B cell (primary cell): ENCODE data around the gene CNTNAP4. TPM values are rescaled to one million over a fixed set of nuclear protein-coding genes. Genes with fewer than 3 reads are reported as not detected.

Experiments
- ATAC-seq: fragments of 200-7000 bp; cut with Tn5 transposase; one replicate; pipeline ENCODE4 v1.10.0; 2021; ENCODE audit warnings: low read depth, mild to moderate bottlenecking, moderate number of reproducible peaks, moderate library complexity
- CTCF ChIA-PET: fragments of 350-600 bp; sonication (Branson Sonifier 250); formaldehyde crosslinking; loops from one replicate; lab custom pipeline; 2021; ENCODE audit warnings: antibody characterized with exemption, inconsistent platforms; lab: Charles Lee
- POLR2A ChIA-PET: fragments of 350-600 bp; sonication (Branson Sonifier 250); formaldehyde crosslinking; loops from one replicate; lab custom pipeline; 2021; ENCODE audit warnings: antibody characterized with exemption; lab: Charles Lee
- DNase-seq: peaks from one replicate; pipeline ENCODE4 v3.0.0; 2013
- H2AFZ ChIP-seq: 2 replicates; pipeline ENCODE4 v1.6.1; 2012; ENCODE audit warnings: mild to moderate bottlenecking, low read depth, low read length; ENCODE audit not compliant: insufficient read depth, poor library complexity, severe bottlenecking
- H3K27ac ChIP-seq, 2 donors: 1 replicate in 1 of 2; 2 replicates in 1 of 2; pipeline ENCODE4 v1.5.1; 2012 to 2013; ENCODE audit warnings: low read length in 2 of 2, mild to moderate bottlenecking in 2 of 2, moderate library complexity in 1 of 2
- H3K27me3 ChIP-seq, 4 experiments: fragments of 200-600 bp in 1 of 4; sonication (generic) in 1 of 4; replicated peaks in 1 of 4; 1 replicate in 2 of 4; 2 replicates in 2 of 4; pipeline versions ENCODE4 v1.6.1 to v1.7.0; 2013 to 2016; ENCODE audit warnings: low read length in 3 of 4, mild to moderate bottlenecking in 2 of 4, mixed read lengths in 1 of 4, moderate library complexity in 1 of 4; ENCODE audit not compliant: insufficient read depth in 4 of 4, control insufficient read depth in 3 of 4; ENCODE audit errors: control extremely low read depth in 1 of 4
- H3K36me3 ChIP-seq, 2 experiments: replicated peaks in 1 of 2; 1 replicate in 1 of 2; 2 replicates in 1 of 2; pipeline versions ENCODE4 v1.6.1 to v1.7.1; 2013; ENCODE audit warnings: low read length in 1 of 2; ENCODE audit not compliant: insufficient read depth in 2 of 2, control insufficient read depth in 1 of 2; ENCODE audit errors: control extremely low read depth in 1 of 2, extremely low read depth in 1 of 2
- H3K4me1 ChIP-seq, 2 donors: fragments of 200-600 bp in 1 of 2; sonication (generic) in 1 of 2; 1 replicate in 1 of 2; 2 replicates in 1 of 2; pipeline versions ENCODE4 v1.5.1 to v1.6.1; 2013 to 2017; ENCODE audit warnings: low read length in 2 of 2; ENCODE audit not compliant: control insufficient read depth in 2 of 2, insufficient read depth in 2 of 2
- H3K4me2 ChIP-seq: replicated peaks from 2 replicates; pipeline ENCODE3; 2012; ENCODE audit warnings: mild to moderate bottlenecking, low read depth, low read length; ENCODE audit not compliant: poor library complexity, severe bottlenecking
- H3K4me3 ChIP-seq, 5 experiments: fragments of 200-600 bp in 1 of 5; sonication (generic) in 1 of 5; 1 replicate in 3 of 5; 2 replicates in 2 of 5; pipeline versions ENCODE4 v1.5.1 to v1.7.0; 2011 to 2016; ENCODE audit warnings: low read length in 4 of 5, mild to moderate bottlenecking in 4 of 5, low read depth in 2 of 5, control low read depth in 1 of 5, moderate library complexity in 1 of 5; ENCODE audit not compliant: insufficient read depth in 1 of 5; ENCODE audit errors: control extremely low read depth in 1 of 5, extremely low read depth in 1 of 5
- H3K79me2 ChIP-seq: fragments of 200-600 bp; sonication (generic); one replicate; pipeline ENCODE4 v1.6.0; 2016; ENCODE audit warnings: low read length; ENCODE audit not compliant: control insufficient read depth, insufficient read depth
- H3K9ac ChIP-seq: fragments of 200-600 bp; sonication (generic); 2 replicates; pipeline ENCODE4 v1.6.1; 2017; ENCODE audit warnings: mild to moderate bottlenecking, low read length, moderate library complexity
- H3K9me3 ChIP-seq, 3 donors: one replicate each; pipeline versions ENCODE4 v1.6.1 to v1.7.1; 2013; ENCODE audit warnings: low read length in 2 of 3; ENCODE audit not compliant: control insufficient read depth in 2 of 3, insufficient read depth in 1 of 3; ENCODE audit errors: control extremely low read depth in 1 of 3
- H4K20me1 ChIP-seq: 2 replicates; pipeline ENCODE4 v1.6.0; 2012; ENCODE audit warnings: mild to moderate bottlenecking, low read length; ENCODE audit not compliant: insufficient read depth, control insufficient read depth, poor library complexity, severe bottlenecking
- H3K27ac Mint-ChIP-seq: one replicate; pipeline ENCODE4 v1.8.0; 2021; ENCODE audit warnings: mixed read lengths
- H3K27me3 Mint-ChIP-seq: one replicate; pipeline ENCODE4 v1.8.0; 2021; ENCODE audit warnings: mixed read lengths
- H3K4me1 Mint-ChIP-seq: one replicate; pipeline ENCODE4 v1.8.0; 2021; ENCODE audit warnings: mixed read lengths
- H3K4me3 Mint-ChIP-seq: one replicate; pipeline ENCODE4 v1.8.0; 2021; ENCODE audit warnings: mixed read lengths
- H3K9me3 Mint-ChIP-seq: one replicate; pipeline ENCODE4 v1.8.0; 2022; ENCODE audit warnings: mixed read lengths; ENCODE audit not compliant: insufficient read depth
- EZH2 ChIP-seq: IDR thresholded peaks from 2 replicates; pipeline ENCODE4 v1.6.1; 2012; ENCODE audit warnings: borderline replicate concordance, low read depth, mild to moderate bottlenecking, moderate library complexity, low read length; ENCODE audit not compliant: insufficient read depth, poor library complexity, severe bottlenecking
- WGBS: methylation state at CpG from one replicate; pipeline ENCODE4 v1.1.5; 2013; ENCODE audit warnings: missing lambda C conversion rate; ENCODE audit not compliant: insufficient coverage; 5-methylcytosine and 5-hydroxymethylcytosine counted together
- intact Hi-C: fragments of 100-400 bp; cut with micrococcal nuclease; formaldehyde crosslinking; loops from one replicate; pipeline ENCODE4 v1.10.0; 2022
- polyA plus RNA-seq: library from polyadenylated mRNA; depleted of rRNA; stranded (reverse); fragments of >200 nt; gene quantifications from 2 replicates; pipeline ENCODE4 v1.2.3, GENCODE V29; 2012
- total RNA-seq, 2 donors: library from RNA; stranded (reverse); fragments of 120-200 nt in 1 of 2; gene quantifications; 1 replicate in 1 of 2; 2 replicates in 1 of 2; pipeline versions ENCODE4 v1.2.3 to v1.2.4, GENCODE V29; 2013 to 2022
- TF ChIP-seq, protein P1 (sequence below): fragments of 200-600 bp; IDR thresholded peaks from one replicate; pipeline ENCODE4 v1.8.0; 2022; ENCODE audit warnings: antibody characterized with exemption, mild to moderate bottlenecking

The CNTNAP4 gene
- total and polyA plus RNA-seq, 2 donors (not counting 1 experiment from before 2014, with no cell fraction given), result 0.06 TPM; not detected in 1

DNA sequence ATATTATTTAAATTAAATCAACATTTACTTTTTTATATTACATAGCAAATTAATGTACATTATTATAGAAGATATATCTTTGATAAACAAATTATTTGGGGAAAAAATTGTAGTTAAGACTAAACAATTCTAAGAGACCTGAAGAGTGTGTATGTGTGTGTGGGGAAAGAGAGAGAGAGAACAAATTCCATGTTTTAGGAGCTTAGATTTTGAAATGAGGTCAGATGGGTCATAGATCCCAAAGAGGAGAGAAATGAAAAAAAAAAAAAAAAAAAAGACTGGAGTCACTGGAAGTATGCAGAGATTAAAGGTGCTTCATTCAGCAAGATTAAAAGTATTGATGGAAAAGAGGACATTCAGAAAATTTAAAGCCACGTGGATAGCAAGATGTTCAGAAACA lies 206.8 kb downstream of the CNTNAP4 start:
- Histone ChIP-seq H3K4me2 (no peak overlapping the region), H3K27me3 (no peaks in the 10 kb centered on the region), H3K9me3 (no peaks in the 10 kb centered on the region), H3K27ac (no peak overlapping the region), H4K20me1 (no peaks in the 10 kb centered on the region), H3K4me1 (no peaks in the 10 kb centered on the region), H3K9ac (no peak overlapping the region), H3K79me2 (no peaks in the 10 kb centered on the region), H3K36me3 (no peaks in the 10 kb centered on the region), H3K4me3 (no peak overlapping the region), H2AFZ (no peak overlapping the region)
- H3K4me1 Mint-ChIP-seq, result no peaks in the 10 kb centered on the region
- POLR2A ChIA-PET, result no interaction called here
- no peaks in the 10 kb centered on the region for H3K27me3 Mint-ChIP-seq
- H3K4me3 Mint-ChIP-seq, result no peak overlapping the region
- H3K27ac Mint-ChIP-seq, result no peak overlapping the region
- no peak for TF ChIP-seq EZH2
- TF ChIP-seq, protein P1, sequence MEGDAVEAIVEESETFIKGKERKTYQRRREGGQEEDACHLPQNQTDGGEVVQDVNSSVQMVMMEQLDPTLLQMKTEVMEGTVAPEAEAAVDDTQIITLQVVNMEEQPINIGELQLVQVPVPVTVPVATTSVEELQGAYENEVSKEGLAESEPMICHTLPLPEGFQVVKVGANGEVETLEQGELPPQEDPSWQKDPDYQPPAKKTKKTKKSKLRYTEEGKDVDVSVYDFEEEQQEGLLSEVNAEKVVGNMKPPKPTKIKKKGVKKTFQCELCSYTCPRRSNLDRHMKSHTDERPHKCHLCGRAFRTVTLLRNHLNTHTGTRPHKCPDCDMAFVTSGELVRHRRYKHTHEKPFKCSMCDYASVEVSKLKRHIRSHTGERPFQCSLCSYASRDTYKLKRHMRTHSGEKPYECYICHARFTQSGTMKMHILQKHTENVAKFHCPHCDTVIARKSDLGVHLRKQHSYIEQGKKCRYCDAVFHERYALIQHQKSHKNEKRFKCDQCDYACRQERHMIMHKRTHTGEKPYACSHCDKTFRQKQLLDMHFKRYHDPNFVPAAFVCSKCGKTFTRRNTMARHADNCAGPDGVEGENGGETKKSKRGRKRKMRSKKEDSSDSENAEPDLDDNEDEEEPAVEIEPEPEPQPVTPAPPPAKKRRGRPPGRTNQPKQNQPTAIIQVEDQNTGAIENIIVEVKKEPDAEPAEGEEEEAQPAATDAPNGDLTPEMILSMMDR, result no peak
- ATAC-seq (no peak), DNase-seq (no peak)
- no peaks in the 10 kb centered on the region for H3K9me3 Mint-ChIP-seq
- CTCF ChIA-PET, result no interaction called here
- 60% methylated on average over 1 of the region's 1 CpG for WGBS
- intact Hi-C loops, result no loop called here

DNA sequence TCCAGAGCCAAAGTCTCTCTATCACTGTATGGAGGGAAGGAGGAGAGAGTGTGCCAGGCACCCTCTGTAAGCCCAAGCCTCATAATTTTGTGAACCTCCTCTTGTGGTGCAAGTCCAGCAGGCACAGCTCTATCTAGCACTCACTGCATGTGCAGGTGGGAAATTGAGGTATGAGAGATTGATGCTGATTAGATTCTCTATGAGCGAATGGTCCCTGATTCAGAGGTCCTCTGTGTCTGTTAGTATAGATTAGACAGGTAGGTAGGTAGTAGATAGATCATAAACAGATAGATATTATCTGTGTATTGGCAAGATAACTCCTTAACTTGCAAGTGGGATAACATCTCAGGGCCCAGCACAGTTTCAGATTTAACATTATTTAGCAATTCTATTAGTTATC lies 209.5 kb downstream of the CNTNAP4 start:
- ChIA-PET POLR2A (no interaction called here), CTCF (no interaction called here)
- no peak overlapping the region for H3K4me3 ChIP-seq
- no peak overlapping the region for H3K27ac Mint-ChIP-seq
- no peak overlapping the region for H3K4me2 ChIP-seq
- intact Hi-C loops, result no loop called here
- H3K9me3 Mint-ChIP-seq, result peaks cover 2% of the 10 kb centered on the region
- no peak overlapping the region for H3K9ac ChIP-seq
- WGBS, result 100% methylated on average over 1 of the region's 1 CpG
- DNase-seq, result no peak
- H3K79me2 ChIP-seq, result no peaks in the 10 kb centered on the region
- no peak overlapping the region for H3K4me3 Mint-ChIP-seq
- H3K4me1 Mint-ChIP-seq, result no peaks in the 10 kb centered on the region
- no peak overlapping the region for H2AFZ ChIP-seq
- H3K4me1 ChIP-seq, result no peaks in the 10 kb centered on the region
- TF ChIP-seq, protein P1, result no peak
- no peak for TF ChIP-seq EZH2
- no peaks in the 10 kb centered on the region for H3K9me3 ChIP-seq
- no peak for ATAC-seq
- no peaks in the 10 kb centered on the region for H4K20me1 ChIP-seq
- no peaks in the 10 kb centered on the region for H3K36me3 ChIP-seq
- H3K27me3 Mint-ChIP-seq, result no peaks in the 10 kb centered on the region
- no peak overlapping the region for H3K27ac ChIP-seq
- H3K27me3 ChIP-seq, result no peaks in the 10 kb centered on the region
